Astrocyte of the hippocampus (primary cell): ENCODE data around the gene DELE1.
A peak's percentile ranks its signal among the peaks of the same experiment; 100 is the strongest.
"Not testable (repeated sequence)": the region's sequence is repeated elsewhere in the genome, so short reads cannot be mapped to it uniquely, and the experiment has no call there.

Source experiments
- DNase-seq: peaks from one replicate; pipeline ENCODE4 v3.0.0; 2011; ENCODE audit warnings: low read depth, low spot score

The DELE1 gene

GRCh38 chr5:141922827-141923447, 734 bp upstream of the DELE1 start:
- not testable (repeated sequence) for DNase-seq

DNA sequence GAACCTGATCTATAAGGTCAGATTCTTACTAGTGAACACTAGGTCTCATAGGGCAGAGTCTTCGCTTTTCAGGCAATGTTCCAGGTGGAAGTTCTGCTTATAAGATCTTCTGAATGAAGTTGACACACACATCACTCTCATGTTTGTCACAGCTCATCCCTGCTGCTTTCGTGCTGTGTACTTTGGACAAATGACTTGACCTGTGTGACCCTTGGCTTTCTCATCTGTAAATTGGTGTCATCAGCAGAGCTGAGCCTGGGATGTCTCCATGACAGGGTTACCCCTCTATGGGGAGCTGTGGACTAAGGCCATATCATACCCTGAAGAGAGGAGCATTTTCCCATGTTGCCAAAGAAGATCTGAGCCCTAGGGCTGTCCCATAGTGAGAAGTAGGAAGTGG, 2.8 kb downstream of the DELE1 start:
- DNase-seq: no peak

GRCh38 chr5:141928051-141928450, 4.4 kb downstream of the DELE1 start:
- DNase-seq: no peak

- no peak for DNase-seq
Measured at GRCh38 chr5:141929398-141930058, 5.9 kb downstream of the DELE1 start.

DNA sequence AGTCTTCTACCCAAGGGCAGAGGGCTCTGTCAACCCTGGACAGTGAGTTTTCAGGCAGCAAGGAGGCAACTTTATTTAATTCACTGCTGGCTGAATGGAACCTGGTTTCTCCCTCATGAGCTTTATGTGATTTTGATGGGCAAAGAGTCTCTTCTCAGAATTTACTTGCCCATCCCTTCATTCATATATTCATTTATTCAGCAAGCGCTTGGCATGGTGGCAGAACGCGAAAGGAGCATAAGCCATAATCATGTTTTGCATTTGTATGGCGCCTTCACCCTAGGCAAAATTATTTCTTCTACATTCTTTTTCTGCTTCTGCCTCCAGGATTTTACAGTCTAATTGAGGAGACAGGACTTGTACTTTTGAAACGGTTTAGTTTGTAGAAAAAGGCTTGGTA, 8.0 kb downstream of the DELE1 start:
- no peak for DNase-seq

DNA sequence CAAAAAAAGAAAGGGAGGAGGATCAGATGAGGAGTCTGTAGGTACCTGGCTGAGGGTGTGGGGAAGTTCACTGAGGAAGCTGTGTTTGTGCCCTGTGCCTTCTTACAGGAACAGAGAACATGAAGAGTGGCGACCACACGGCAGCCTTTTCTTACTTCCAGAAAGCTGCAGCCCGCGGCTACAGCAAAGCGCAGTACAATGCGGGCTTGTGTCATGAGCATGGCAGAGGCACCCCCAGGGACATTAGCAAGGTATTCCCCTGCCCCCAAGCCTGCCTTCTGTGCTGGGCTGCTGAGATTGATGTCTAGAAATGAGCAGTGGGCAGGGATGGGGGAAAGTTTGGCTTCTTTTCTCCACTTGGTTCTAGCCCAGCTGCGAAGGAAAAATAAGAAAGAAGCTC, 9.5 kb downstream of the DELE1 start:
- DNase-seq: no peak

GRCh38 chr5:141934099-141934844, 10.6 kb downstream of the DELE1 start:
- peak; percentile 56 for DNase-seq

DNA sequence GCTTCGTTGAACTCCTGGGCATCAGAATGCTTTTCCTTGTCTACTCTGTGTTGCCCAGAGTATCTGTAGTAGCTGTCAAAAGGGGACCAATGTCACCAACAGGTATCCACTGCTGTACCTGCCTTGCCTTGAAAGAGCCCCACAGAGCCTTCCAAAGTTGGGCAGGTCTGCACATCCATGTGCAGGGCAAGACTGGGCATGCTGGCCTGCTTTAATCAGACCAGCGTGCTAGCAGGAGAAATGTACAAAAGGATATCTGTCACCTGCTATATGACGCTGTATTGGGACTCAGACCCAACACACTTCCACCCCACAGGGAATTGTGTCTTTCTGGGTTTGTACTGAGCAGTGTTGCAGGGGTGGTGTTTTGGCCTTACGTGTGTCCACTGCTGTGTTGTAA, 11.9 kb downstream of the DELE1 start:
- no peak for DNase-seq

DNA sequence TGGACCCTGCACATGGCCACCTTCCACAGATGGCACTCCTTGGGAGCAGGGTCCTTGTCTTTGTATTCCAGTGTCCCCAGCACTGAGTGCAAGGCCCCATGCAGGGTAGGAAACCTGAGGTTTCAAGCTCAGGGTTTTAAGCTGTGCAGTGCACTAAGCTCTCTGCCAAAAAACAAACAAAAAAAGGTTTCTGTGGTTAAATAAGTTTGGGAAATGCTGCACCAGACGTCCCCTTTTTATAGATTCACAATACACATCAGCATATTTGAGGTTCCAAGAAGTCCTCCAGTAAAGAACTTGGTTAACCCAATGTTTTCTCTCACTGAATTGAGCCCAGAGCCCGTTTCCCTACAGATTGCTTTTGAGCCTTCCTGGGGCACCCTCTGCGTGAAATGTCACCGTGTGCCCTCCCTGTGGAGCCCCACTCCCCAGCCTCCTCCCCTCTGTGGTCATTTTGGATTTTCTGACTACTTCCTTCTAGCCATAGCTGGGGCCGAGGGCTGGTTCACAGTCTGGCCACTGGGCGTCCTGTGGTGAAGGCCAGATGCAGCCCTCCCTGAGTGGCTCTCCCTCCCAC, 17.1 kb downstream of the DELE1 start:
- peak; percentile 84 for DNase-seq

GRCh38 chr5:141941307-141941706, 17.6 kb downstream of the DELE1 start:
- DNase-seq: peak; percentile 69

- DNase-seq: no peak
Measured at GRCh38 chr5:141941779-141942178, 18.1 kb downstream of the DELE1 start.

- no peak for DNase-seq
Measured at GRCh38 chr5:141942185-141942857, 18.6 kb downstream of the DELE1 start.

DNA sequence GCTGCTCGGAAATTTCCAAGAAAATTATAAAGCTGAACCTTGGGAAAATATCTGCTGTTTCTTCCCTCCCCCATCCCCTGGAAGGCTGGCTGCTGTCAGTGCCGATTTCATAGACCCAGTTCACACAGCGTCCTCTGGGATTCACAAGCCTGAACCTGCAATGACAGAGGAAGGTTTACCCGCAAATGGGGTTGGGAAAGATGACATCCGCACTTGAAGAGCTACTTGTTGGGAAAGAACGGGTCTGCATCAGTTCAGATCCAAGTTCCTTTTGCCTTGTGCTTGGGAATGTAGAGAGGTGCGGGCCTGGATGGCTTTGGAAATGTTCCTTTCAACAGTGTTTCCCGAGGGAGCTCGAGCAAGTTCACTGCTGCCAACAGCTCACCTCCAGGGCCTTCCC, 20.4 kb downstream of the DELE1 start:
- DNase-seq: no peak

DNA sequence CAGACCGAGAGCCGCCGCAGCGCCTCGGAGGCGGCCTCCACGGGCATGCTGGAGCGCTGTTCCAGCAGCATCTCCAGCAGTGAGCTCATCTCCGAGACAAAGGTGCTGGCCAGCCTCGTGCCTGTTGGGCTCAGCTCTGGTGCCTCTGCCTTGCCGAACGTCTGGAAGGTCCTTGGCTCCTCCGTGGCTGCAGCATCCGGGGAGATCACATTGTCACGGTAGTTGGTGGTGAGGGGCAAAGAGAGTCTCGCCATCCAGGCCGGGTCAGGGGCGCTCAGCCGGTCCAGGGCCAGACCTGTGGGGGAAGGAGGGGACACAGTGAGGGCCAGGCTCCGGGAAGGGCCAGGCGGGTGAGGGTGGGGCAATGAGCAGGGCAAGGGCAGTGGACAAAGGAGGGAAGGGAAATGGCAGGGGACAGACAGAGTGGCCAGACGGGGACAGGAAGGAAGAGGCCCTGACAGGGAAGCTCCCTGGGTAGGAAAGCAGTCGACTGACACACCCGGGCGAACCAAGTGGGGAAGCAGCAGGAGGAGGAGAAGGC, 21.9 kb downstream of the DELE1 start:
- peak; percentile 46 for DNase-seq

DNA sequence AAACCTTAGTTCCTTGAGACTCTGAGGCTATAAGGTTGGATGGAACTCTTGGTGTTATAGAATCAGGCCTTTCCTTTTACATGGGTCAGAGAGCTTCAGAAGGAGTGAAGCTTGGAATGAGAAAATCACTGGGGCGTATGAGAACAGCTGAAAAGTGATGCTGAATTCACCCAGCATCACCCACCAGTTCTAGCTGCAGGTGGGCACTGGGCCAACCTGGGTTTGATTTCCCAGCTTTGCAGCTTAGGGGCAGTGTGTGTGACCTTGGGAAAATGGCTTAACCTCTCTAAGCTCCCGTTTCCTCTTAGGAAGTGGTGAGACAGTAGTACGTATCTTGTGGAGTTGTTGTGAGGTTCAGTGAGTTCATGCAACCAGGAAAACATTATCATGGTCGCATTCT, 23.6 kb downstream of the DELE1 start:
- no peak for DNase-seq

GRCh38 chr5:141948812-141949211, 25.1 kb downstream of the DELE1 start:
- no peak for DNase-seq

DNA sequence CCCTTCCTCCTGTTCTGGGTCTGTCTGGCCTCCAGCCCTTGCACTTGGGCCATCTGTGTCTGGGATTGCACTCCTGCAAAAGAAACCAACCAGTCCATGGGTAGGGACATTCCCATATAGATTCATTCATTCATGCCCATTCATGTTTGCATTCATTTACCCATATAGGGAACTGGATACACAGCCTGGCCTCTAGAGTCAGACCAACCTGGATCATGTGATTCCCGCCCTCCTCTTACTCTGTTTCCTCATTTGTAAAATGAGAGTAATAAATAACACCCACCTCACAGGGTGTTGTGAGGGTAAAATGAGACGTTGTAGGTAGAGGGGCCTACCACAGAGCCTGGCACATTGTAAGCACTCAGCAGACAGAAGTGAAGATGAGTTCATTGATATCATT, 25.8 kb downstream of the DELE1 start:
- DNase-seq: no peak

DNA sequence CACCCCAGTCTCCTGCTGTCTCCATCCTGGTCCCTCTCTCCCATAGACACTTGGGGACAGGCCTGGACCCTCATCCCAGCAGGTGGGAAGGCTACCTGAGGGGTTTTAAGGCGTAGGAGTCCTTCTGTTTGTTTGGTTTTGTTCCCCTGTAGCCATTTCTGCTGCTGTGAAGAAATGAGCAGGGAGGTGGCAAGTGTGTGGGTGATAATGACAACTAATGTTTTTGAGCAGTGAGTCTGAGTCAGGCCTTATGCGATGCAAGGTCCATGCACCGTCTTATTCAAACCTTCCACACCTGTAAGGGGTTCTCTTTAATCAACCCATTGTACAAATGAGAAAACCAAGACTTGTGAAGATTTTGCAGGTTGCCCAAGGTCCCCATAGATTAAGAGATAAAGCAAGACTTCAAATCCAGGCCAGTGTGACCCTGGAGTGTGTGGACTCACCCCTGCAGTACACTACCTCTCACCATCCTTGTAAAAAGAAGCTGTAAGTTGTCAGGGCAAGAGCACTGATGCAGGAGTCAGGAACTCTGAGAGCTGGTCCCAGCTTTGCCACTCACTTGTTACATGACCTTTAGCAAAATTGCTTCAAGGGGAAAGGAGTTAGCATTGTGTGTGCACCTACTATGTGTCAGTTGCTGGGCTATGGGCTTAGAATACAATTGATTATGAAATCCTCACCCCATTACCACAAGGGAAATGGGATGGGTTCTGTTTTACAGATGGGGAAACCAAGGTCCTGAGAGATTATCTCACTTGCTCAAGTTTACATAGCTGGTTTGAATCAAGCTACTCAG, 26.7 kb downstream of the DELE1 start:
- no peak for DNase-seq

DNA sequence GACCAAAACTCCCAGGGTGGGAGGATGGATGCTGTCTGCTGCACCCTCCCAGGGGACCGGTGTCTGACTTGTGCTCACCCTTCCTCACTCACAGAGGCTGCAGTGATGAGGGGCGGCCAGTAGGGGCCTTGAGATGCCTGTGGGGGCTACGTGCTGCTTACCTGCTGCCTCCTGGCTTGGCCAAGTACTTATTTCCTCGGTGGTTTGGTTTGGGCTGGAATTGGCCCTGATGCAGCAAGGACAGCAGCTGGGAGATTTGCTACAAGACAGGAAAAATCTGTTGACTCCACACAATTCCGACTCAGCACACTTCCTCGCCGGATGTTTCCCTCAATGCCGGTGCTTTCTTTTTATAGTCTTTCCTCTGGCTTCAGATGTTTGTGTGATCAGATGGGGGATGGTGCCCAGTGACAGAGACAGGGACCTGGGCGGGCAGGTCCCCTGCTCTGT, 27.7 kb downstream of the DELE1 start:
- DNase-seq: no peak

- no peak for DNase-seq
Measured at GRCh38 chr5:141952020-141952419, 28.3 kb downstream of the DELE1 start.

- no peak for DNase-seq
Measured at GRCh38 chr5:141954194-141954593, 30.5 kb downstream of the DELE1 start.
